ENCODE data around the gene OS9.

DNA sequence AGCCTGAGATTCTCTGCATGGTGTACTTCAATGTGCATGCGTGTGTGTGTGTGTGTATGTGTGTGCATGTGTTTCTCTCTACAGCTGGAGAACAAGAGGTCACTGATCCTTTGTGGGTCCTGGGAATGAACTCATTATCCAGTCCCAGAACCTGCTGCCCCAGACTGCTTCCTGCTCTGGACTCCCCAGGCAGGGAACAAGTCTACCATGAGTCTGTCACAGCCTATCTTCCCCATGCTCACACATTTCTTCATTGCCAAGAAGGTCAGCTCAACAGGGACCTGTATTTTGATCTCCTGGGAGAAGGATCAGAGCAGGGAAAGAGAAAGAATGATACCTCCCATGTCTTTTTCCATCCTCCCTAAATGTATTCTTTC is 47.5 kb downstream of the OS9 start:
- TF ChIP-seq POLR2AphosphoS5 (IDR thresholded peaks at IDR 0.05; ENCODE audit: borderline replicate concordance, low read depth, low read length) (no peak), EZH2 (IDR thresholded peaks at IDR 0.05) (no peak)
